DMS53 (cell line): Measurements from ENCODE around the gene KATNAL1.

Experiments
- DNase-seq: peaks from one replicate; lab custom pipeline; 2025; lab: John Stamatoyannopoulos, UW

The KATNAL1 gene

GRCh38 chr13:30163441-30163840 lies 143.9 kb downstream of the KATNAL1 start:
- no peak for DNase-seq

GRCh38 chr13:30159446-30159839 lies 147.9 kb downstream of the KATNAL1 start:
- DNase-seq, result no peak

- no peak for DNase-seq
Measured at GRCh38 chr13:30158774-30159445, 148.4 kb downstream of the KATNAL1 start.

- no peak for DNase-seq
Measured at GRCh38 chr13:30157616-30157993, 149.7 kb downstream of the KATNAL1 start.

GRCh38 chr13:30156826-30157615 lies 150.3 kb downstream of the KATNAL1 start:
- DNase-seq, result no peak

- DNase-seq, result no peak
Measured at GRCh38 chr13:30156270-30156669, 151.1 kb downstream of the KATNAL1 start.

GRCh38 chr13:30154931-30155330 lies 152.4 kb downstream of the KATNAL1 start:
- DNase-seq, result no peak

- DNase-seq, result no peak
Measured at GRCh38 chr13:30154531-30154930, 152.8 kb downstream of the KATNAL1 start.

GRCh38 chr13:30153545-30154426 lies 153.6 kb downstream of the KATNAL1 start:
- DNase-seq, result peak; percentile 69
